ELR (cell line): ENCODE results near the gene PRMT9.

ENCODE experiments used
- DNase-seq: peaks from one replicate; pipeline ENCODE4 v3.0.0-alpha.2; 2015; ENCODE audit warnings: low read depth

The PRMT9 gene

GRCh38 chr4:147617841-147618691, 65.9 kb downstream of the PRMT9 start:
- no peak for DNase-seq

GRCh38 chr4:147617173-147617840, 66.7 kb downstream of the PRMT9 start, which contains the start of gene TMEM184C:
TSS of gene TMEM184C (plus strand) at chr4:147617397. CDS start at chr4:147617957, 560 bp downstream.
- peak; percentile 96 for DNase-seq

GRCh38 chr4:147616849-147617172, 67.2 kb downstream of the PRMT9 start:
- no peak for DNase-seq

GRCh38 chr4:147610686-147611085, 73.3 kb downstream of the PRMT9 start:
- DNase-seq, result no peak

GRCh38 chr4:147607471-147607870, 76.5 kb downstream of the PRMT9 start:
- DNase-seq, result no peak

GRCh38 chr4:147605499-147605898, 78.5 kb downstream of the PRMT9 start:
- DNase-seq, result no peak

GRCh38 chr4:147599769-147600168, 84.2 kb downstream of the PRMT9 start:
- peak; percentile 57 for DNase-seq

- no peak for DNase-seq
Observed at GRCh38 chr4:147599206-147599605, 84.8 kb downstream of the PRMT9 start.

GRCh38 chr4:147597561-147597960, 86.4 kb downstream of the PRMT9 start:
- no peak for DNase-seq

- DNase-seq, result peak; percentile 86
Observed at GRCh38 chr4:147596981-147597380, 87.0 kb downstream of the PRMT9 start.

GRCh38 chr4:147596377-147596776, 87.6 kb downstream of the PRMT9 start:
- DNase-seq, result no peak

GRCh38 chr4:147594578-147594977, 89.4 kb downstream of the PRMT9 start:
- no peak for DNase-seq

- no peak for DNase-seq
Observed at GRCh38 chr4:147594107-147594506, 89.9 kb downstream of the PRMT9 start.

- no peak for DNase-seq
Observed at GRCh38 chr4:147591106-147591505, 92.9 kb downstream of the PRMT9 start.

GRCh38 chr4:147590249-147590920, 93.6 kb downstream of the PRMT9 start:
- peak; percentile 74 for DNase-seq

GRCh38 chr4:147589586-147589985, 94.4 kb downstream of the PRMT9 start:
- DNase-seq, result no peak
